GM12892 (cell line): ENCODE data around the gene ANXA6.

Experiments used
- POLR2AphosphoS5 ChIP-seq: IDR thresholded peaks from 2 replicates; pipeline ENCODE4 v1.6.1; 2011; ENCODE audit warnings: low read depth, low read length, control low read depth
- TAF1 ChIP-seq: IDR thresholded peaks from 2 replicates; pipeline ENCODE4 v1.6.1; 2011; ENCODE audit warnings: low read depth, mild to moderate bottlenecking, control low read depth, low read length, borderline replicate concordance

DNA sequence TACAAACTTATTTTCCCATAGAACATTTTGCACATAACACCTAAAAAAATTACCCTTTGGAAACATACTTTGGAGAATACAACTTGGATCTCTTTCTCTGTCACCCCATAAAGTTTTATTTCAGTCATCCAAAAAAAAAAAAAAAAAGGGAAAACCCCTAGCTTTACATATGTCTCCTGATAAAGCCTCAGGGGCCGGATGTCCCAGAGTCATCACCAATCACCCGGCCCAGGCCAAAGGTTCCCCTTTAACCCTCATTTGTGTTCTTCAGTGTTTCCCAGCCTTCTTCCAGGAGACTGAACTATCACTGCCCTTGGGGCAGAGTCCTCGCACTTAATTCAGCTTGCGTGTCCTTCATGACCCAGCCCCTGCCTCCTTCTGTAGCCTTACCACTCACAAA is 28.8 kb downstream of the ANXA6 start:
- TF ChIP-seq POLR2AphosphoS5 (0 out of 2 replicates have a peak, but pooled peaks have one; percentile 2), TAF1 (no peak)
